RWPE2 (cell line): Measurements from ENCODE around the gene PARP14.
"Not testable (repeated sequence)": the region's sequence is repeated elsewhere in the genome, so short reads cannot be mapped to it uniquely, and the experiment has no call there.

ENCODE experiments used
- ATAC-seq: fragments of 200-7000 bp; cut with Tn5 transposase; 3 replicates; pipeline ENCODE4 v1.9.1; 2021; ENCODE audit warnings: low read depth
- DNase-seq: peaks from one replicate; pipeline ENCODE4 v3.0.0-alpha.2; 2020; ENCODE audit warnings: low spot score
- H3K27ac ChIP-seq: fragments of 450-650 bp; 2 replicates; pipeline ENCODE4 v1.5.1; 2017; ENCODE audit warnings: mild to moderate bottlenecking; ENCODE audit not compliant: poor library complexity, severe bottlenecking
- H3K27me3 ChIP-seq: fragments of 250-450 bp; sonication (Bioruptor Pico); 2 replicates; pipeline ENCODE4 v1.5.1; 2021; ENCODE audit warnings: mild to moderate bottlenecking, moderate library complexity; ENCODE audit not compliant: insufficient read depth, poor library complexity, severe bottlenecking
- H3K36me3 ChIP-seq: fragments of 250-450 bp; sonication (Bioruptor Pico); 2 replicates; pipeline ENCODE4 v1.5.1; 2020; ENCODE audit warnings: low read depth, mild to moderate bottlenecking, moderate library complexity
- H3K4me1 ChIP-seq: fragments of 250-450 bp; sonication (Bioruptor Pico); 2 replicates; pipeline ENCODE4 v1.5.1; 2021; ENCODE audit warnings: mild to moderate bottlenecking, moderate library complexity; ENCODE audit not compliant: insufficient read depth, poor library complexity, severe bottlenecking
- H3K4me3 ChIP-seq: fragments of 250-450 bp; sonication (Bioruptor Pico); 2 replicates; pipeline ENCODE4 v1.5.1; 2021; ENCODE audit warnings: mild to moderate bottlenecking, moderate library complexity; ENCODE audit not compliant: severe bottlenecking
- H3K9me3 ChIP-seq: fragments of 250-450 bp; sonication (Bioruptor Pico); 2 replicates; pipeline ENCODE4 v1.5.1; 2021; ENCODE audit warnings: mild to moderate bottlenecking, moderate library complexity; ENCODE audit not compliant: severe bottlenecking
- CTCF ChIP-seq: fragments of 450-650 bp; IDR thresholded peaks from one replicate; pipeline ENCODE4 v1.5.1; 2017; ENCODE audit warnings: mild to moderate bottlenecking, moderate library complexity; ENCODE audit not compliant: poor library complexity, severe bottlenecking

Gene PARP14

DNA sequence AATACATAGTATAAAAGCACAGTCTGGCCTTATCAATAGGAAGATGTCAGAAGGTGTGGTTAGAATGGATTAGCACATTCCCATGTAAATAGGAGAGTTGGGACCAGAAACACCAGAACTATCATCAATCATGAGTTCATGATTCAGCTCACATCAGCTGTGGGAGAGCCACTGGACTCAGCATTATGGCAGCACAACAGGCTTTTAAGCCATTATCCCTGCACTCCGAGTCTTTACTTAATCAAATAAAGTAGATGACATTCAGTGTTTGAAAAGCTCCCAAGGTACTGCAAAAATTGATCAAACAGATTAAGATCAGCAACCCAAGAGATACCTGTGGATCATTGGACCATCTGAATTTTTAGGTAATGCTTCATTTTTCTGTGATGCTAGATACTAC is 24.7 kb downstream of the PARP14 start:
- ATAC-seq, result no peak
- H3K36me3 ChIP-seq, result peaks cover 19% of the 10 kb centered on the region
- H3K4me1 ChIP-seq, result no peaks in the 10 kb centered on the region
- H3K27ac ChIP-seq, result no peak overlapping the region
- H3K27me3 ChIP-seq, result no peaks in the 10 kb centered on the region
- H3K4me3 ChIP-seq, result no peak overlapping the region
- DNase-seq, result no peak
- no peak for TF ChIP-seq CTCF
- no peaks in the 10 kb centered on the region for H3K9me3 ChIP-seq

GRCh38 chr3:122710616-122711251 is 30.1 kb downstream of the PARP14 start:
- not testable (repeated sequence) for H3K27ac ChIP-seq, H3K4me1 ChIP-seq, ATAC-seq, H3K27me3 ChIP-seq, H3K4me3 ChIP-seq, DNase-seq, H3K9me3 ChIP-seq
- H3K36me3 ChIP-seq, result peaks cover 23% of the 10 kb centered on the region

- Histone ChIP-seq H3K27ac (no peak overlapping the region), H3K27me3 (no peaks in the 10 kb centered on the region), H3K9me3 (no peaks in the 10 kb centered on the region), H3K4me1 (no peaks in the 10 kb centered on the region), H3K36me3 (peaks cover 28% of the 10 kb centered on the region), H3K4me3 (no peak overlapping the region)
- DNase-seq, result no peak
- no peak for TF ChIP-seq CTCF
- no peak for ATAC-seq
Observed at GRCh38 chr3:122714273-122714672, 33.6 kb downstream of the PARP14 start.

GRCh38 chr3:122716667-122717066 is 36.0 kb downstream of the PARP14 start:
- H3K36me3 ChIP-seq, result peaks cover 27% of the 10 kb centered on the region
- no peak overlapping the region for H3K27ac ChIP-seq

DNA sequence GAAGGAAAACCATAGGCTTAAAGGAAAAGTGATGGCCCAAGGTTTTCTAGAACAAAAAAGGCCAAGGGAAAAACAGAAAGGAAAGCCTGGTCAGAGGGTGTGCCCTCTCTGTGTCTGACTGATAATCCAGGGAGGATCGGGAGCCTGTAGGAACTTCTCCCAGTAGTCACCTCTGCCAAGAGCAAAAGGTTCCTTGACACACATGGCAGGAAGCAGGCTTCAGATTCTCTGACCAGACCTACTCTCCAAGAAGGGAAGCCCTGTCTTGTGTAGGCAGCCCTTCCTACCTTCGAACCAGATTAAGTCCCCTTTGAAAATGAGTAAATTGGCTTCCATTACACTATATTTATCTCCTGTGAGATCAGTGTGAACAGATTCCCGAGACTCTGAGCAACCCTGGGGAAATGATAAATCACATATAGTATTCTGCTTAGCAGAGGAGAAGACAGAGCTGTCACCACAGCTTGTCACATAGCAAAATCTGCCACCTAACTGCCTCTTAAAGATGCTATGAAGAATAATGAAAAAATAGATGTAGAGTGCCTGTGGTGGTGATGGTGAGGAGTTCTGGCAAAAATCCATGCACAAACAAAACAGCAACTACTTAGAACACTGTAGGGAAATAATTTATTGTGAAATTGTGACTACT is 38.8 kb downstream of the PARP14 start:
- Histone ChIP-seq H3K4me1 (no peaks in the 10 kb centered on the region), H3K27ac (no peak overlapping the region), H3K9me3 (no peaks in the 10 kb centered on the region), H3K36me3 (peaks cover 16% of the 10 kb centered on the region), H3K4me3 (no peak overlapping the region), H3K27me3 (no peaks in the 10 kb centered on the region)
- DNase-seq, result no peak
- ATAC-seq, result no peak
- no peak for TF ChIP-seq CTCF

More at GRCh38 chr3:122716667-122717066, 36.0 kb downstream of the PARP14 start:
- no peaks in the 10 kb centered on the region for H3K9me3 ChIP-seq
- DNase-seq (no peak), ATAC-seq (no peak)
- no peaks in the 10 kb centered on the region for H3K4me1 ChIP-seq
- H3K27me3 ChIP-seq, result no peaks in the 10 kb centered on the region
- H3K4me3 ChIP-seq, result no peak overlapping the region
- TF ChIP-seq CTCF, result no peak
